Upper lobe of left lung (tissue), 4 donors: ENCODE measurements around the gene CYB5A.

Experiments used
- CTCF ChIP-seq, 6 experiments: fragments of 450-650 bp in 4 of 6; fragments of 200-600 bp in 2 of 6; sonication (generic) in 2 of 6; IDR thresholded peaks; one replicate each; pipeline ENCODE4 v1.5.1; 2016 to 2019; ENCODE audit warnings: antibody characterized with exemption in 6 of 6
- POLR2AphosphoS5 ChIP-seq, 2 donors: sonication (generic); formaldehyde crosslinking; IDR thresholded peaks; one replicate each; pipeline ENCODE4 v1.5.1; 2017; ENCODE audit warnings: antibody characterized with exemption in 2 of 2

- TF ChIP-seq CTCF (IDR thresholded peaks at IDR 0.05) (no peak), POLR2AphosphoS5 (IDR thresholded peaks at IDR 0.05) (no peak)
These were observed 16.0 kb downstream of the CYB5A start for GRCh38 chr18:74275736-74276135.
